ENCODE measurements around the gene CREB5.
"Not testable (repeated sequence)": the region's sequence is repeated elsewhere in the genome, so short reads cannot be mapped to it uniquely, and the experiment has no call there.

CREB5 gene

GRCh38 chr7:28587211-28587610 lies 174.9 kb downstream of the CREB5 start:
- no peak for DNase-seq

DNA sequence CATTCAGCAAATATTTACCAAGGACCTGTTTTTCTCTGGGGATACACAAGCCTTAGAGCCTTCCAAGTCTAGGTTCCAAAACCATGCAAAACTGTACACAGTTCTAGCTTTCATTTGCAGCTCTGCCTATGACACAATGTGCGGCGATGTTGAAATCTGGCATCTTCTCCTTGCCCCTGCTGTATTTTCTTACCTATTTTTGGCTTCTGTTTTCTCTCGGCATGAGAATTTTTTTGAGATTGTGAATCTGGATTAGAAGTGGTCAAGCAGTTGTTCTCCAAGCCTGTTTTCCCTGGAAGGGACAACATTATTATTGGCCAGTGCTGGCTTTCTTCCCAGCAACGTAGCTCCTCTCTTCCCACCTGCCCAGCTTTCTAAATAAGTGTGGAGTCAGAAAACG lies 176.3 kb downstream of the CREB5 start:
- no peak for DNase-seq

GRCh38 chr7:28591041-28591674 lies 178.8 kb downstream of the CREB5 start:
- DNase-seq = no peak

GRCh38 chr7:28591725-28592349 lies 179.5 kb downstream of the CREB5 start:
- DNase-seq = no peak

GRCh38 chr7:28592861-28593260 lies 180.5 kb downstream of the CREB5 start:
- DNase-seq = no peak

DNA sequence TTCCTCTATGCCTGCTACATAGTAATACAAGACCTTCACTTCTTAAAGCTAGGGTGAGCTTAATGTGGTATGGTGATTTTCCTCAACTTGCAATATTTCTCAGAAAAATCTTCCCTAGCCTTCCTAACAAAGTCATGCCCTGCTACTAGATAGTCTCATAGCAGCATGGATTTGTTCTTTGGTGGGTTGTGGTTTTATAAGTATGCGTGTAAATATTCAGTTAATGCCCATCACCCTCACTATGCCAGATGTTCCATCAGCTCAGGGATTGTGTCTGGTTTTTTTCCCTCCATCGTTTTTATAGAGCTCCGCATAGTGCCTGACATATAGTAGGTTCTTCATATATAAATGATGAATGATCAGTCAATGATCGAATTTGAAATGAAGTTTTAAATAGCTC lies 182.8 kb downstream of the CREB5 start:
- DNase-seq = no peak

DNA sequence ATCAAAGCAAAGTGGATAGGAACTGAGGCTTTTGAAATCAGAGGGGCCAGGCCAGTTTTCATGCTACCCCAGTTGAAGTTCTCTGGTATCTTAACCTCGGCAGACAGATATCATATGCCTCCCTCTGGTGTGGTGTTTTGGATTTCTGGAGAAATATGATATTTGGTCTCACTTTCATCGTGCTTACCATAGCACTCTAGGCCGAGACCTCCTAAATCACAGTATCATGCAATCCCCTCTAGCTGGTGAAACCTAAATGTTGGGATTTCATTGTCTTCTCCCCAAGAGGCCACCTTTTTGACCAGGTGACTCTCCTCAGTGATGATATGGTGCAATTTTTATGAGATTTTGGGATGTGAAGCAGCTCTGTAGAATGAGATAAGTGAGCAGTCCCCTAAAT lies 183.5 kb downstream of the CREB5 start:
- DNase-seq = no peak

DNA sequence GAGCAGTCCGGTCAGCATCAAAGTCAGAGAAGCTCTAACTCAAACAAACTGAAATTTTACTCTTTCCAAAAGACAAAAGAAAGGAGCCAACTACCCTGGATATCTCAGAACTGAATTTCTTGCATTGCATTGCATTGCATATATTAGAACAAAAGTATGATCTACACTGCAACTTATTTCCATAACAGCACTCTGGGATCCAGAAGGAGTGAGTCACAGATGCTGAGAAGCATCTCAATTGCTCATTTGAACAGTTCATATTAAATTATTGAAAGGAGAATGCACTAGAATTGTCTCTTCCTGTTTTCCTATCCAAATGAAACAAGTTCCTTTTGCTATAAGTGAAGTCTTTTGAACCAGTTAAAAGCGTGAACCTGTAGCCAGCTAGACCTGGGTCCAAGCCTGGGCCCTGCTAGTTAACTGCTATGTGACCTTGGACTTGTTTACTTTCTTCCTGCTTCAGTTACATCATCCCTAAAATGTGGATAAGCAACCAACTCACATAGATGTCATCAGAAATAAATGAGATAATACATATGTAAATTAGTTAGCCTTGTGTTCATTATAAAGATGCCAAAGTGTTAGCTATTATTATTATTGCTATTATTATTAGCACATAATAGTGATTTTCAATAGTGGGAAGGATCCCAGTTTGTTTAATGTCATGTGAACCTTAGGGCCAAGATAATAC lies 184.1 kb downstream of the CREB5 start:
- no peak for DNase-seq

- DNase-seq = no peak
Measured at GRCh38 chr7:28597284-28597683, 185.0 kb downstream of the CREB5 start.

- DNase-seq = not testable (repeated sequence)
Measured at GRCh38 chr7:28598037-28598436, 185.7 kb downstream of the CREB5 start.

DNA sequence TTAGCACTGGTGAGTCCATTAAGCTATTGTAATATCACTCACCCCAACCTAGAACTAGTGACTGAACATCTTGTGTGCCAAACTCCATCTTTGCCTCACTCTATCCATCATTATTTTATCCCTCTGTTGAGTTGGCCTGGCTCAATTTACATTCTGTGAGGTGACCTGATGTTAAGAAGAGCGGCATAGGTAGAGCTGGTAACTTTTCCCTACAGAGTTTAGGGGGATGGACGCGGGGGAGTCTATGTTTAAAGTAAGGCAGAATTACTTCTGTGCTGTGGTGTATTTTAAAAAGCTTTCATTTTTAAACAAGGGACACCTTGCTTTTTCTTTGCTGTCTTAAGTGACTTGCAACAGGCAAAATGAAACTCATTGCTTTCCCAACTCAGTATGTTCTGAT lies 186.3 kb downstream of the CREB5 start:
- no peak for DNase-seq

GRCh38 chr7:28599411-28599810 lies 187.1 kb downstream of the CREB5 start:
- no peak for DNase-seq

DNA sequence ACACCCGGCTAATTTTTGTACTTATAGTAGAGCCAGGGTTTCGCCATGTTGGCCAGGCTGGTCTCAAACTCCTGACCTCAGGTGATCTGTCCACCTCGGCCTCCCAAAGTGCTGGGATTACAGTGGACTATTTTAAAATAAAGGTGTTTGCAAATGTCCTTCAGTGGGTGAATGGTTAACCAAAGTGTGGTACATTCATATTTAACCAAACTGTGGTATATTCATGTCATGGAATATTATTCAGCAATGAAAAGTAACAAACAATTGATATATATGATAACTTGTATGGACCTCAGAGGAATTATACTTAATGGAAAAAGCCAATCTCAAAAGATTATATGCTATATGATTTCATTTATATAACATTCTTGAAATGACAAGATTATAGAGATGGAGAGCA lies 190.0 kb downstream of the CREB5 start:
- no peak for DNase-seq

- no peak for DNase-seq
Measured at GRCh38 chr7:28605427-28606085, 193.2 kb downstream of the CREB5 start.

GRCh38 chr7:28606421-28606820 lies 194.1 kb downstream of the CREB5 start:
- no peak for DNase-seq

GRCh38 chr7:28607855-28608193 lies 195.5 kb downstream of the CREB5 start:
- DNase-seq = no peak

DNA sequence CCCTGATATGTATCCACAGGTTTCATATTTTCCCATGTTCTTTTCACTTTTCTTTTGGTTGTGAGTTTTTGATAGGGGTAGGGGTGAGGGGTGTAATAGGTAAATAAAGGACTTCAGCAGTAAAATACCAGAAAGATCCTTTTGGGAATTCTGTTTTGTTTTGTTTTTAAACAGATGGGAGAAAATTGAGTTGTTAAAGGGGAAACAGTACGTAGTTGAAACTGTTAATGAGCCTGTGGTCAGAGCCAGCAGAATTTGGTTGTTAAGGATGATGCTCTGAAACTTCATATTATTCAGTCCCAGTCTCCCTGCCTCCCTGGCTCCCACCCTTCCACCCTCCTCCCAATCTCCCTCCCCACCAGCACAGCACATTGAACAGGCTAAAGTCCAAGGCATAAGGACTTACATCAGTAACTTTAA lies 195.9 kb downstream of the CREB5 start:
- no peak for DNase-seq

- no peak for DNase-seq
Measured at GRCh38 chr7:28608731-28609130, 196.4 kb downstream of the CREB5 start.

DNA sequence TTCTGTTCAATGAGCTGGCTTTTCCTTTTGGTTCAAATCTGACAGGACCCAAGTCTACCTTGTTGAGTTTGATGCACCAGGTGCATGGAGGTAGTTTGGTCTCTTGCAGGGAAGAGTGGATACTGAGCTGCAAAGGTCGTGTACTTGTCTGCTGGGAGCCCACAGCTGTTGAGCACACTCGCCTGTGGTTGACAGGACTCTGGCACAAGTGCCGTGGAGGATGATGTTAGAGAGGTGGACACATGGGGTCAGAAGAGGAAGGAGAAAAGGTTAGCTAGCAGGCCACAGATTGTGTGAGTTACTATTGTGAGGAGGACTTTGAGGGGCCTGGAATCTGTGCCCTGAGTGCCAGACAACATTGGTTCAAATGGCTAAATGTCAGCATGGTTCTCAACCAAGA lies 197.3 kb downstream of the CREB5 start:
- DNase-seq = no peak

GRCh38 chr7:28611399-28611897 lies 199.1 kb downstream of the CREB5 start:
- DNase-seq = not testable (repeated sequence)

DNA sequence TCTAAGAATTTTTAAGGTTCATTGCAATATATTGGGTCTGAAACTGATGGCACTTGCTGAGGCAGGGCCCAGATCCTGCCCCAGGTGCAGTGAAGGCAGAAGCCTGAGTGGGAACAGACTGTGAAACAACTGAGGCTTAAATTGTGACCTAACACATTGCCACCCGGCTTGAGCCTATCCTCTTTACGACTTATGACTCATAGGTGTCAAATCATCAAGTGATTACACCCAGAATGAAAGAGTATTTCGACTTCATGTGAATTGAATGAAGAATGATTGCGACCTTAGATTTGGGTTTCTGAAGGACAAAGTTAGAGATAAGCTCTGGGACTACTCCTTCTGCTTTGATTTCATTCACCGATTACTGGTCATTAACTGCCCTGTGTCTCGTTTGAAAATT lies 200.9 kb downstream of the CREB5 start:
- no peak for DNase-seq

- DNase-seq = no peak
Measured at GRCh38 chr7:28615091-28615490, 202.8 kb downstream of the CREB5 start.

- DNase-seq = no peak
Measured at GRCh38 chr7:28617308-28617880, 205.1 kb downstream of the CREB5 start.

All from suppressor macrophage treated with lipopolysaccharide for 4 hours (primary cell).